Measurements from ENCODE around the gene MON1B.

GRCh38 chr16:77213542-77214106 lies 22.6 kb downstream of the MON1B start:
- TF ChIP-seq PATZ1 (CRISPR knock-in tag; IDR thresholded peaks at IDR 0.05; ENCODE audit: borderline replicate concordance) = peak; percentile 50; the same call in 1 of the 2 replicates
- no peak for TF ChIP-seq CSDC2 (CRISPR knock-in tag; IDR thresholded peaks at IDR 0.05)
- TF ChIP-seq ZFP3 (CRISPR knock-in tag; IDR thresholded peaks at IDR 0.05) = no peak
- no peak for TF ChIP-seq GLIS3 (CRISPR knock-in tag; IDR thresholded peaks at IDR 0.05)
- TF ChIP-seq TCF4 (CRISPR knock-in tag; IDR thresholded peaks at IDR 0.05; ENCODE audit: borderline replicate concordance) = no peak

Data from SK-N-SH treated with all-trans-retinoic acid at 6 μM for 48 hours (cell line).